RWPE2 (cell line): ENCODE measurements around the gene LAPTM5.
"Not testable (repeated sequence)": the region's sequence is repeated elsewhere in the genome, so short reads cannot be mapped to it uniquely, and the experiment has no call there.

Source experiments
- ATAC-seq: fragments of 200-7000 bp; cut with Tn5 transposase; 3 replicates; pipeline ENCODE4 v1.9.1; 2021; ENCODE audit warnings: low read depth
- DNase-seq: peaks from one replicate; pipeline ENCODE4 v3.0.0-alpha.2; 2020; ENCODE audit warnings: low spot score
- H3K27ac ChIP-seq: fragments of 450-650 bp; 2 replicates; pipeline ENCODE4 v1.5.1; 2017; ENCODE audit warnings: mild to moderate bottlenecking; ENCODE audit not compliant: poor library complexity, severe bottlenecking
- H3K27me3 ChIP-seq: fragments of 250-450 bp; sonication (Bioruptor Pico); 2 replicates; pipeline ENCODE4 v1.5.1; 2021; ENCODE audit warnings: mild to moderate bottlenecking, moderate library complexity; ENCODE audit not compliant: insufficient read depth, poor library complexity, severe bottlenecking
- H3K36me3 ChIP-seq: fragments of 250-450 bp; sonication (Bioruptor Pico); 2 replicates; pipeline ENCODE4 v1.5.1; 2020; ENCODE audit warnings: low read depth, mild to moderate bottlenecking, moderate library complexity
- H3K4me1 ChIP-seq: fragments of 250-450 bp; sonication (Bioruptor Pico); 2 replicates; pipeline ENCODE4 v1.5.1; 2021; ENCODE audit warnings: mild to moderate bottlenecking, moderate library complexity; ENCODE audit not compliant: insufficient read depth, poor library complexity, severe bottlenecking
- H3K4me3 ChIP-seq: fragments of 250-450 bp; sonication (Bioruptor Pico); 2 replicates; pipeline ENCODE4 v1.5.1; 2021; ENCODE audit warnings: mild to moderate bottlenecking, moderate library complexity; ENCODE audit not compliant: severe bottlenecking
- H3K9me3 ChIP-seq: fragments of 250-450 bp; sonication (Bioruptor Pico); 2 replicates; pipeline ENCODE4 v1.5.1; 2021; ENCODE audit warnings: mild to moderate bottlenecking, moderate library complexity; ENCODE audit not compliant: severe bottlenecking
- TF ChIP-seq, protein P1 (sequence below): fragments of 450-650 bp; IDR thresholded peaks from one replicate; pipeline ENCODE4 v1.5.1; 2017; ENCODE audit warnings: mild to moderate bottlenecking, moderate library complexity; ENCODE audit not compliant: poor library complexity, severe bottlenecking

The LAPTM5 gene

DNA sequence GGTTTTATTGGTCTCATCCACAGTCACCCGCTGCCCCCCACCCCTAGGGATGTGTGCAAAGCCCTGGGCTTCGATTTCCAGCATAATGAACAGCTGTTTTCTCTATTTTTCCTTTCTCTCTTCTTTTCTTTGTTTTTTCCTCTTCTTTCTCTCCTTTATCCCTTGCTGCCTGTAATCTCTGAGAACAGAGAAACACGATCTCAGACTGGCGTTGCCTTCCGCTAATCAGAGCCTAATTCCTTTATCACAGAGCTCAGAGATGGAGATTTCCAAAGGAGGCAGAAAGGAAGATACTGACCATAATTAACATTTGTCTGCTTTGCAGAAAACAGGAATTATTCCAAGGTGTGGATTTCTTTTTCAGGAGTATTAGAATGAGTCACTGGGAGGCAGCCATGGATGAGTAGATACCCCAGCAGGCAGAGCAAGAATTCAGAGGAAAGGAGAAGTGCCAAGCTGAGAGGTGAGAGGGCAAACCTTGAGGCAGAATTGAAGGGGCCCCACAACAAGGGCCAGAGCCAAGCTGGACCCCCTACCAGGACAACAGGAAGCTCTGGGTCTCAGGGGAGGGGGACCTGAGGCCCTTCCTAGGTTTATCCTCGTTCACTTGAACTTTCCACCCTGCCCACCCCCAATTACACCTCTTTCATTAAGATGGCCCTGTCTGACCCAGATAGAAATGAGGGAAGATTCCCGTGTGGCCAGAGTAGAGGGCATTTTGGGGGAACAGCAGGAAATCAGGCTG, 67.5 kb downstream of the LAPTM5 start:
- DNase-seq, result peak; percentile 30
- no peaks in the 10 kb centered on the region for H3K9me3 ChIP-seq
- no peak for ATAC-seq

GRCh38 chr1:30688920-30689794, 68.4 kb downstream of the LAPTM5 start:
- H3K9me3 ChIP-seq, result no peaks in the 10 kb centered on the region
- no peak overlapping the region for H3K4me3 ChIP-seq
- peaks cover 6% of the 10 kb centered on the region for H3K27me3 ChIP-seq
- no peaks in the 10 kb centered on the region for H3K4me1 ChIP-seq
- H3K27ac ChIP-seq, result no peak overlapping the region
- peak; percentile 19 for DNase-seq
- no peak for ATAC-seq
- no peaks in the 10 kb centered on the region for H3K36me3 ChIP-seq
- TF ChIP-seq, protein P1, sequence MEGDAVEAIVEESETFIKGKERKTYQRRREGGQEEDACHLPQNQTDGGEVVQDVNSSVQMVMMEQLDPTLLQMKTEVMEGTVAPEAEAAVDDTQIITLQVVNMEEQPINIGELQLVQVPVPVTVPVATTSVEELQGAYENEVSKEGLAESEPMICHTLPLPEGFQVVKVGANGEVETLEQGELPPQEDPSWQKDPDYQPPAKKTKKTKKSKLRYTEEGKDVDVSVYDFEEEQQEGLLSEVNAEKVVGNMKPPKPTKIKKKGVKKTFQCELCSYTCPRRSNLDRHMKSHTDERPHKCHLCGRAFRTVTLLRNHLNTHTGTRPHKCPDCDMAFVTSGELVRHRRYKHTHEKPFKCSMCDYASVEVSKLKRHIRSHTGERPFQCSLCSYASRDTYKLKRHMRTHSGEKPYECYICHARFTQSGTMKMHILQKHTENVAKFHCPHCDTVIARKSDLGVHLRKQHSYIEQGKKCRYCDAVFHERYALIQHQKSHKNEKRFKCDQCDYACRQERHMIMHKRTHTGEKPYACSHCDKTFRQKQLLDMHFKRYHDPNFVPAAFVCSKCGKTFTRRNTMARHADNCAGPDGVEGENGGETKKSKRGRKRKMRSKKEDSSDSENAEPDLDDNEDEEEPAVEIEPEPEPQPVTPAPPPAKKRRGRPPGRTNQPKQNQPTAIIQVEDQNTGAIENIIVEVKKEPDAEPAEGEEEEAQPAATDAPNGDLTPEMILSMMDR, result no peak

More for the DNA sequence above, 67.5 kb downstream of the LAPTM5 start:
- Histone ChIP-seq H3K27ac (no peak overlapping the region), H3K4me1 (no peaks in the 10 kb centered on the region), H3K36me3 (no peaks in the 10 kb centered on the region), H3K4me3 (no peak overlapping the region), H3K27me3 (no peaks in the 10 kb centered on the region)
- TF ChIP-seq, protein P1, result no peak

DNA sequence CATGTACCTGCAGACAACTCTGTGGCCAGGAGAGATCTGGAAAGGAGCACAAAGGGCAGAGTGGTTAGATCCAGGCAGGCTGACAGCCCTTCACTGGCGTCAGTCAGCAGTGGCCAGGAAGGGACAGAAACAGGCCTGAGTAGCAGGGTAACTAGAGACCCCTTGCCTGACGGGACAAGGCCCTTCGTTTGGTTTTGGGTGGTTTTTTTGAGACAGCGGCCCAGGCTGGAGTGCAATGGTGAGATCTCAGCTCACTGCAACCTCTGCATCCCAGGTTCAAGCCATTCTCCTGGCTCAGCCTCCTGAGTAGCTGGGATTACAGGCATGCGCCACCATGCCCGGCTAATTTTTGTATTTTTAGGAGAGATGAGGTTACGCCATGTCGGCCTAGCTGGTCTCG, 69.1 kb downstream of the LAPTM5 start:
- H3K9me3 ChIP-seq, ATAC-seq, DNase-seq, H3K27ac ChIP-seq, H3K4me3 ChIP-seq, H3K36me3 ChIP-seq, H3K4me1 ChIP-seq, H3K27me3 ChIP-seq: not testable (repeated sequence)

DNA sequence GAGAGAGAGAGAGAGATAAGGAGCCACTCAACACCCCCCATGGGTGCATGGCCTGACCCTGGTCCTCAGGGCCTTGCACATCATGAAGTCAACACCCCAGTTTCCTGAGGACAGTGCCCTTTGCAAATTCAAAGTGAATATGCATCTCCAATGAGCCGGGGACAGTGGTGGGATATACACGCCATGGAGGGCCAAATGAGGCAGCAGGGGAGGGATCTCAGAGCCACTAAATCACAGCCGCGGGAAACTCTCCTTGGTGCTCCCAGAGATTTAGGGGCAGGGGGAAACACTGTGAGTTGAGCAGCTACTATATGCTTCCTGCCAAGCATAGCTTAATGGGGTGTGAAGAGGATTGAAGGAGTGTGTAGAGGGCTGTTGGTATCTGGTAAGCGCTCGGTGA, 69.7 kb downstream of the LAPTM5 start:
- H3K27me3 ChIP-seq, result peaks cover 6% of the 10 kb centered on the region
- ATAC-seq (no peak), DNase-seq (peak; percentile 19)
- no peak overlapping the region for H3K4me3 ChIP-seq
- TF ChIP-seq, protein P1, result no peak
- no peaks in the 10 kb centered on the region for H3K9me3 ChIP-seq
- H3K4me1 ChIP-seq, result no peaks in the 10 kb centered on the region
- H3K27ac ChIP-seq, result no peak overlapping the region
- H3K36me3 ChIP-seq, result no peaks in the 10 kb centered on the region

GRCh38 chr1:30686236-30686935, 71.2 kb downstream of the LAPTM5 start:
- peaks cover 6% of the 10 kb centered on the region for H3K27me3 ChIP-seq
- H3K4me3 ChIP-seq, result no peak overlapping the region
- DNase-seq (peak; percentile 44), ATAC-seq (no peak)
- no peaks in the 10 kb centered on the region for H3K4me1 ChIP-seq
- H3K27ac ChIP-seq, result no peak overlapping the region
- no peaks in the 10 kb centered on the region for H3K9me3 ChIP-seq
- TF ChIP-seq, protein P1, result no peak
- H3K36me3 ChIP-seq, result no peaks in the 10 kb centered on the region
